PC-9 (cell line): ENCODE results near the gene PRM2. TPM values are rescaled to one million over a fixed set of nuclear protein-coding genes. Genes with fewer than 3 reads are reported as not detected.
A peak's percentile ranks its signal among the peaks of the same experiment; 100 is the strongest.

Experiments used
- BruUV-seq: library from RNA; stranded (reverse); fragments of 400-500 nt; replicated peaks from 2 replicates; lab custom pipeline; 2021; lab: Mats Ljungman, UMichigan
- CTCF ChIA-PET: fragments of 300-600 bp; sonication (Branson Sonifier 250); formaldehyde crosslinking; loops from one replicate; lab custom pipeline; 2022; ENCODE audit warnings: antibody characterized with exemption; lab: Charles Lee
- POLR2A ChIA-PET: fragments of 300-600 bp; sonication (Branson Sonifier 250); formaldehyde crosslinking; loops from one replicate; lab custom pipeline; 2022; ENCODE audit warnings: antibody characterized with exemption; ENCODE audit not compliant: unreplicated experiment; lab: Charles Lee
- DNase-seq, 2 experiments: peaks; one replicate each; pipeline versions ENCODE4 v3.0.0 to v3.0.0-alpha.2; 2015 to 2022; ENCODE audit warnings: mixed read lengths in 1 of 2
- H2AFZ ChIP-seq: fragments of 200-600 bp; sonication (generic); 2 replicates; pipeline ENCODE4 v1.8.1; 2017; ENCODE audit warnings: antibody characterized with exemption
- H3F3A ChIP-seq: fragments of 200-600 bp; sonication (generic); 2 replicates; pipeline ENCODE4 v1.8.1; 2017; ENCODE audit warnings: antibody characterized with exemption, mild to moderate bottlenecking, low read depth; ENCODE audit not compliant: insufficient read depth
- H3K27ac ChIP-seq: fragments of 200-600 bp; sonication (generic); 2 replicates; pipeline ENCODE4 v1.6.1; 2016; ENCODE audit warnings: mixed run types
- H3K27me3 ChIP-seq: fragments of 200-600 bp; sonication (generic); 2 replicates; pipeline ENCODE4 v1.6.1; 2016; ENCODE audit warnings: low read depth, mixed run types; ENCODE audit not compliant: insufficient read depth
- H3K36me3 ChIP-seq: fragments of 200-600 bp; sonication (generic); 2 replicates; pipeline ENCODE4 v1.6.1; 2016; ENCODE audit warnings: low read depth, mixed run types
- H3K4me1 ChIP-seq: fragments of 200-600 bp; sonication (generic); replicated peaks from 2 replicates; pipeline ENCODE4 v1.6.1; 2016; ENCODE audit warnings: mixed run types; ENCODE audit not compliant: insufficient read depth
- H3K4me2 ChIP-seq: fragments of 200-600 bp; sonication (generic); 2 replicates; pipeline ENCODE4 v1.6.1; 2017; ENCODE audit warnings: mixed run types
- H3K4me3 ChIP-seq: fragments of 200-600 bp; sonication (generic); 2 replicates; pipeline ENCODE4 v1.6.1; 2016; ENCODE audit warnings: mixed run types
- H3K79me2 ChIP-seq: fragments of 200-600 bp; sonication (generic); 2 replicates; pipeline ENCODE4 v1.6.1; 2017; ENCODE audit warnings: low read depth, mixed run types
- H3K9me2 ChIP-seq: fragments of 200-600 bp; sonication (generic); 2 replicates; pipeline ENCODE4 v1.8.1; 2017; ENCODE audit warnings: mild to moderate bottlenecking; ENCODE audit not compliant: insufficient read depth
- H3K9me3 ChIP-seq: fragments of 200-600 bp; sonication (generic); 2 replicates; pipeline ENCODE4 v1.8.1; 2016; ENCODE audit warnings: low read depth; ENCODE audit not compliant: insufficient read depth
- H4K20me1 ChIP-seq: fragments of 200-600 bp; sonication (generic); 2 replicates; pipeline ENCODE4 v1.8.1; 2017; ENCODE audit not compliant: insufficient read depth
- EZH2 ChIP-seq: fragments of 200-600 bp; sonication (generic); IDR thresholded peaks from 2 replicates; pipeline ENCODE4 v1.8.0; 2017; ENCODE audit warnings: antibody characterized with exemption, low read depth
- intact Hi-C: fragments of 100-400 bp; cut with micrococcal nuclease; formaldehyde crosslinking; loops from one replicate; pipeline ENCODE4 v1.10.0; 2022; ENCODE audit not compliant: unreplicated experiment
- total RNA-seq: library from RNA; stranded (reverse); gene quantifications from 2 replicates; pipeline ENCODE4 v1.2.3, GENCODE V29; 2021
- TF ChIP-seq, protein P1 (sequence below): fragments of 200-600 bp; sonication (generic); conservative IDR thresholded peaks from 2 replicates; pipeline ENCODE4 v1.6.1; 2017; ENCODE audit warnings: mixed run types, antibody characterized with exemption, mild to moderate bottlenecking, moderate library complexity

PRM2 gene
- total RNA-seq, 1 experiment from 2014 or later: not detected

DNA sequence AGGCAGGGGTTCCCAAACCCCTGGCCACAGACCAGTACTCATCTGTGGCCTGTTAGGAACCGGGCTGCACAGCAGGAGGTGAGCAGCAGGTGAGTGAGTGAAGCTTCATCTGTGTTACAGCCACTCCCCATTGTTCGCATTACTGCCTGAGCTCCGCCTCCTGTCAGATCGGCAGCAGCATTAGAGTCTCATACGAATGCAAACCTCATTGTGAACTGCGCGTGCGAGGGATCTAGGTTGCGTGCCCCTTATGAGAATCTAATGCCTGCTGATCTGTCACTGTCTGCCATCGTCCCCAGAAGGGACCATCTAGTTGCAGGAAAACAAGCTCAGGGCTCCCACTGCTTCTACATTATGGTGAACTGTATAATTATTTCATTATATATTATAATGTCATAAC is 43.9 kb upstream of the PRM2 start:
- Histone ChIP-seq H3K9me3 (no peaks in the 10 kb centered on the region), H2AFZ (no peak overlapping the region), H3K79me2 (no peaks in the 10 kb centered on the region), H3K27ac (no peak overlapping the region), H3F3A (peaks cover 11% of the 10 kb centered on the region; the same call in 1 of the 2 replicates), H3K4me3 (no peak overlapping the region), H3K27me3 (no peaks in the 10 kb centered on the region), H3K4me1 (peaks cover 9% of the 10 kb centered on the region), H3K4me2 (no peak overlapping the region), H3K9me2 (no peaks in the 10 kb centered on the region), H4K20me1 (no peaks in the 10 kb centered on the region), H3K36me3 (no peaks in the 10 kb centered on the region)
- intact Hi-C loops: no loop called here
- CTCF ChIA-PET: no interaction called here
- BruUV-seq: no TSS peak
- DNase-seq: peak in 1 of 2 experiments; percentile 46
- POLR2A ChIA-PET: no interaction called here
- TF ChIP-seq, protein P1, sequence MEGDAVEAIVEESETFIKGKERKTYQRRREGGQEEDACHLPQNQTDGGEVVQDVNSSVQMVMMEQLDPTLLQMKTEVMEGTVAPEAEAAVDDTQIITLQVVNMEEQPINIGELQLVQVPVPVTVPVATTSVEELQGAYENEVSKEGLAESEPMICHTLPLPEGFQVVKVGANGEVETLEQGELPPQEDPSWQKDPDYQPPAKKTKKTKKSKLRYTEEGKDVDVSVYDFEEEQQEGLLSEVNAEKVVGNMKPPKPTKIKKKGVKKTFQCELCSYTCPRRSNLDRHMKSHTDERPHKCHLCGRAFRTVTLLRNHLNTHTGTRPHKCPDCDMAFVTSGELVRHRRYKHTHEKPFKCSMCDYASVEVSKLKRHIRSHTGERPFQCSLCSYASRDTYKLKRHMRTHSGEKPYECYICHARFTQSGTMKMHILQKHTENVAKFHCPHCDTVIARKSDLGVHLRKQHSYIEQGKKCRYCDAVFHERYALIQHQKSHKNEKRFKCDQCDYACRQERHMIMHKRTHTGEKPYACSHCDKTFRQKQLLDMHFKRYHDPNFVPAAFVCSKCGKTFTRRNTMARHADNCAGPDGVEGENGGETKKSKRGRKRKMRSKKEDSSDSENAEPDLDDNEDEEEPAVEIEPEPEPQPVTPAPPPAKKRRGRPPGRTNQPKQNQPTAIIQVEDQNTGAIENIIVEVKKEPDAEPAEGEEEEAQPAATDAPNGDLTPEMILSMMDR: no peak
- no peak for TF ChIP-seq EZH2

DNA sequence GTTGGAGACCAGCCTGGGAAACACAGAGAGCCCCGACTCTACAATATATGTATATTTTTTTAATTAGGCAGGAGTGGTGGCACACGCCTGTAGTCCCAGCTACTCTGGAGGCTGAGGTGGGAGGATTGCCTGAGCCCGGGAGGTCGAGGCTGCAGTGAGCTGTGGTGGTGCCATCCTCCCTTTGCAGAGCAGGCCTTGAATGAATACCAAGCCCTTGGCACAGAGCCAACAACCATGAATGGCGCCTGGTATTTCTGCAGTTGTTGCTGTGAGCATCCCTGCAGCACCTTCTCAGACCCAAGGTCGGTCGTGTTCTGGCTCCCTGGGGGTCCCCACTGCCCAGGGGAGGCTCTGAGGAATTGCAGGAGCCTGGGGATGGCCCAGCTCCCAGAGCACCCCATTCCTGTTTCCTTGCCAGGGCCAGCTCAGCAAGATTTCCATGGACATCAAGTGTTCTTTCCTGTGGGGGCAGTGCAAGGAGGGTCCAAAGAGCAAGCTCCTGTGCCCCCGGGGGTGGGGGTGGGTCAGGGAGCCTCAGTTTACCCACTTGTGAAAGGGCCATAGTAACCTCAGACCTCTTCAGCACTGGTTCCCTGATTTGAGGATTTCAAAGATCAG is 43.4 kb upstream of the PRM2 start:
- Histone ChIP-seq H3K4me3 (no peak overlapping the region), H3K4me2 (no peak overlapping the region), H3K27me3 (no peaks in the 10 kb centered on the region), H3K4me1 (peaks cover 9% of the 10 kb centered on the region), H3K79me2 (no peaks in the 10 kb centered on the region), H4K20me1 (no peaks in the 10 kb centered on the region), H3K9me2 (no peaks in the 10 kb centered on the region), H2AFZ (no peak overlapping the region), H3F3A (peaks cover 11% of the 10 kb centered on the region; the same call in 1 of the 2 replicates), H3K27ac (no peak overlapping the region), H3K9me3 (no peaks in the 10 kb centered on the region), H3K36me3 (no peaks in the 10 kb centered on the region)
- ChIA-PET CTCF (no interaction called here), POLR2A (no interaction called here)
- intact Hi-C loops: no loop called here
- TF ChIP-seq, protein P1: no peak
- no peak for TF ChIP-seq EZH2
- no TSS peak for BruUV-seq
- DNase-seq: peak in 1 of 2 experiments; percentile 50

DNA sequence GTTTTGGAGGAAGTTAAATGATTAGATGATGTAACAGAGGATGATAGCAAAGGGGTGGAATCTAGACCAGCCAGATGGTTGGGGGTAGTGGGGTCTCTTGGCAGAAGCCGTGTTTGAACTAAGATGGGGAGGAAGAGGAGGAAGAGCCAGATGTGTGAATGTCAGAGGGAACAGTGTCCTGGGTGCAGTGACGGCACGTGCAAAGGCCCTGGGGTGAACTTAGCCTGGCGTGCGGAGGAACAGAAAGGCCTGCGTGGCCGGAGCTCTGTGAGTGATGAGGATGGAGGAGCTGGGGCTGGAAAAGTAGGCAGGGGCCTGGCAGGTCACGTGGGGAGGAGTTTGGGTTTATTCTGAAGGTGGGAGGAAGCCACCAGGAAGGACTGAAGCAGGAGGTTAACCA is 42.5 kb upstream of the PRM2 start:
- H3K4me2 ChIP-seq: no peak overlapping the region
- DNase-seq: no peak
- no TSS peak for BruUV-seq
- H3K4me1 ChIP-seq: peaks cover 17% of the 10 kb centered on the region
- H3K9me2 ChIP-seq: no peaks in the 10 kb centered on the region
- CTCF ChIA-PET: interaction anchor here (0.6 kb wide), 2 partner anchors 213 to 350 kb away, joined by 3 to 14 read pairs; no protein-coding TSS in a partner anchor
- H3F3A ChIP-seq: peaks cover 11% of the 10 kb centered on the region; the same call in 1 of the 2 replicates
- TF ChIP-seq EZH2: no peak
- TF ChIP-seq, protein P1: no peak
- POLR2A ChIA-PET: interaction anchor here (0.6 kb wide), 1 partner anchor 709 kb away, joined by 8 read pairs; no protein-coding TSS in a partner anchor
- H3K9me3 ChIP-seq: no peaks in the 10 kb centered on the region
- no peak overlapping the region for H3K4me3 ChIP-seq
- no peaks in the 10 kb centered on the region for H3K36me3 ChIP-seq
- H4K20me1 ChIP-seq: no peaks in the 10 kb centered on the region
- no peaks in the 10 kb centered on the region for H3K79me2 ChIP-seq
- no peak overlapping the region for H3K27ac ChIP-seq
- intact Hi-C loops: no loop called here
- H2AFZ ChIP-seq: no peak overlapping the region
- no peaks in the 10 kb centered on the region for H3K27me3 ChIP-seq
